GM19328 (cell line): ENCODE results near the gene CACNA2D2.

Experiments used
- ATAC-seq: cut with Tn5 transposase; IDR thresholded peaks from one replicate; pipeline ENCODE4 v1.9.1; 2021; ENCODE audit warnings: mild to moderate bottlenecking, moderate library complexity; ENCODE audit not compliant: unreplicated experiment

CACNA2D2 gene

GRCh38 chr3:50354186-50354764 is 149.2 kb downstream of the CACNA2D2 start:
- ATAC-seq, result no peak

- ATAC-seq, result no peak
Observed at GRCh38 chr3:50353245-50354004, 150.0 kb downstream of the CACNA2D2 start.

- no peak for ATAC-seq
Observed at GRCh38 chr3:50352781-50353180, 150.7 kb downstream of the CACNA2D2 start.

GRCh38 chr3:50351323-50351697 is 152.1 kb downstream of the CACNA2D2 start:
- no peak for ATAC-seq

GRCh38 chr3:50350527-50351322 is 152.7 kb downstream of the CACNA2D2 start, which contains the start of the genes CYB561D2 and NPRL2:
Gene CYB561D2, plus strand, starts transcription at chr3:50350862. Its CDS starts 572 bp downstream, at chr3:50351434.
Gene NPRL2, minus strand, starts transcription at chr3:50350775. Its CDS starts 123 bp downstream, at chr3:50350652.
- peak; percentile 92 for ATAC-seq

- no peak for ATAC-seq
Observed at GRCh38 chr3:50350213-50350526, 153.3 kb downstream of the CACNA2D2 start.

GRCh38 chr3:50347187-50347813 is 156.1 kb downstream of the CACNA2D2 start:
- no peak for ATAC-seq

- no peak for ATAC-seq
Observed at GRCh38 chr3:50345586-50346234, 157.7 kb downstream of the CACNA2D2 start, which contains the start of gene ZMYND10. Gene ZMYND10, minus strand, starts transcription at chr3:50345732. Its CDS starts 153 bp downstream, at chr3:50345579.

DNA sequence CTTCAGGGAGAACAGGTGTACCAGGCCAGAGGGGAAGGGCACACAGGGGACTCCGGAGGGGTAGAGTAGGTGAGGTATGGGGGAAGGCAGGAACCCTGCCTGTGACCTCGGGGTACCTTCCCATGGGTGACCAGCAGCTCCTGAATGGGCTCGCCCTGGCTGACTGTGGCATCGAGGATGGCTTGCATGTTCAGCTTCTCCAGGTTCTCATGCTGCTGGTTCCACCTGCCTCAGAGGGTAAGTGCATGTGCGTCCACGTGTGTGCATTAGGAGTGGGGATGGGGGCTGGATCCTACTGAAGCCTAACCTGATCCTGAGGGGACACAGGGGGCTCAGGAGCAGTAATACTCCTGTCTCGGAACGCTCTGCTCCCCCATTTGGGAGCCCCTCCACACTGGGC is 158.4 kb downstream of the CACNA2D2 start:
- no peak for ATAC-seq

DNA sequence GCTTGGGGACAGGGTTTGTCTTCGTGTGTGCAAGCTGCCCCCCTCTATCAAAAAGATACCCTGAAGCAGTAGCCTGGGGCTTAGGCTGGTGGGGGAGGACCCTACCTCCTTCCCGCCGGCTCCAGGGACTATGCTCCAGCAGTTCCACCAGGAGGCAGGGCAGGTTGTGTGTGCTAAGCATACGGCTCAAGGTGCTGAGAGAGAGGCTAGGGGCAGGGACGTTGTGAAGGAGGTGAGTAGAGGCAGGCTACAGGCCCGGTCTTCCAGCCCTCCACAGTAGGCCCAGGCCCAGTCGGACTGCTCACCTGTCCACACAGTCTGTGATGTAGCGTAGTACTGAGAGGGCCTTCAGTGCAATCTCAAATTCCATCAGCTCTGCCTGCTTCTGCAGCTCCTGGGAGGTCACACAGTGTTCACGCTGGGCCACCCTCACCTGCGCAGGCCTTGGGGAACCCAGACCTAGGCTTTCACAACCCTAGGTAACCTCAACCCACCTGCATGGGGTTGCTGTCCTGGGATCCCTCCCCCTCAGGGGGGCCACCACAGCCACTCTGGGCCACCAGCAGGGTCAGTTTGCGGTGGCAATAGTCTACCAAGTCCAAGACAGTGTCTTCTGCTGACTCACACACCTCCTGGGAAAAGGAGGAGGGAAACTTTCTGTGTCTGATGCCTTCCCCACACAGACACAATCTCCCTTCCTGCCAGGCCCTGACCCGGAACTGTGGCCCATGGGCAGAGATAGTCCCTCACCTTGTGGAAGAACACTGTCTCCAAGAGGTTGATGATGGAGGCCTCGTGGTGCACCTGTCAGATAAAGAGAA is 160.4 kb downstream of the CACNA2D2 start:
- no peak for ATAC-seq

- no peak for ATAC-seq
Observed at GRCh38 chr3:50341996-50342650, 161.3 kb downstream of the CACNA2D2 start.

DNA sequence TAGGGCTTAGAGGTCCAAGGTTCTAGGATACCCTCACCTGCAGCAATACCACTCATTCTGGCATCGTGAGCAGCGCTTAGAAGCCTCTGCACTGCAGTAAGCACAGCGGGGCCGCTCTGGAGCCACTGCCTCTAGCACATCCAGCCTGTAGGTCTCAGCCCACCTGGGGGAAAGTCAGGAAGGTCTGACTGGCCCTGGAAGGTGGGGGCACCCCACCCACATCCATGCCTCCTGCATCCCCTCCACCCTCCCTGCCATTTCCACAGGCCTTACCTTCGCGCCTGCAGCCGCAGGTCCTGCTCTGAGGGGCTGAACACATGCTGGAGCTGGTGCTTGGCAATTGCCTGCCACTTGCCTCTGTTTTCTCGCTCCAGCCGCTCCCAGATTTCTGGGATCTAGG is 161.9 kb downstream of the CACNA2D2 start:
- ATAC-seq, result no peak

DNA sequence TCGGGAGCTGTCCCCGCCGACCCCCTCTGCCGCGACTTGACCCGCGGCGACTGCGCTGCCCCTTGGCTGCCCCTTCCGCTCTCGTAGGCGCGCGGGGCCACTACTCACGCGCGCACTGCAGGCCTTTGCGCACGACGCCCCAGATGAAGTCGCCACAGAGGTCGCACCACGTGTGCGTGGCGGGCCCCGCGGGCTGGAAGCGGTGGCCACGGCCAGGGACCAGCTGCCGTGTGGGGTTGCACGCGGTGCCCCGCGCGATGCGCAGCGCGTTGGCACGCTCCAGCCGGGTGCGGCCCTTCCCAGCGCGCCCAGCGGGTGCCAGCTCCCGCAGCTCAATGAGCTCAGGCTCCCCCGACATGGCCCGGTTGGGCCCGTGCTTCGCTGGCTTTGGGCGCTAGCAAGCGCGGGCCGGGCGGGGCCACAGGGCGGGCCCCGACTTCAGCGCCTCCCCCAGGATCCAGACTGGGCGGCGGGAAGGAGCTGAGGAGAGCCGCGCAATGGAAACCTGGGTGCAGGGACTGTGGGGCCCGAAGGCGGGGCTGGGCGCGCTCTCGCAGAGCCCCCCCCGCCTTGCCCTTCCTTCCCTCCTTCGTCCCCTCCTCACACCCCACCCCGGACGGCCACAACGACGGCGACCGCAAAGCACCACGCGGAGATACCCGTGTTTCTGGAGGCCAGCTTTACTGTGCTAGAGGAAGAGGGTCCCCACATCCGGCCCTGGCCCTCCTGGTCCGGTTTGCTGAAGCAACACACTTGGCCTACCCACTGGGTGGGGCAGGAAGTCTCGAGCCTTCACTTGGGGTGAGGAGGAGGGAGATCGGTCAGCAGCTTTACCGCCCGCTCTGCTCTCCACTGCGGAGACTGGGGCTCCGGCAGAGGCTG is 162.7 kb downstream of the CACNA2D2 start, which contains the start of gene RASSF1:
RASSF1 (minus strand) TSS at position 389 of the 882 bp plus-strand sequence; CDS start at position 358, 31 bp downstream.
- ATAC-seq, result no peak

- no peak for ATAC-seq
Observed at GRCh38 chr3:50340147-50340447, 163.3 kb downstream of the CACNA2D2 start.

GRCh38 chr3:50339485-50340146 is 163.8 kb downstream of the CACNA2D2 start:
- ATAC-seq, result no peak

- no peak for ATAC-seq
Observed at GRCh38 chr3:50338965-50339364, 164.5 kb downstream of the CACNA2D2 start.

- peak; percentile 64 for ATAC-seq
Observed at GRCh38 chr3:50337175-50337861, 166.1 kb downstream of the CACNA2D2 start.
